ENCODE measurements around the gene ABCA4. TPM values are rescaled to one million over a fixed set of nuclear protein-coding genes. Genes with fewer than 3 reads are reported as not detected.

The ABCA4 gene
- total and polyA plus RNA-seq, 5 experiments from 2014 or later, result not detected

GRCh38 chr1:94063379-94063778 is 57.6 kb downstream of the ABCA4 start:
- H3K4me3 Mint-ChIP-seq, result no peak overlapping the region
- H3K4me1 Mint-ChIP-seq, result no peaks in the 10 kb centered on the region
- POLR2A ChIA-PET, result no interaction called here
- peak overlapping the region in 1 of 10 donors; percentile 14 for H3K27ac Mint-ChIP-seq
- DNase-seq, result no peak
- H3K36me3 Mint-ChIP-seq, result no peaks in the 10 kb centered on the region
- no peaks in the 10 kb centered on the region for H3K9me3 Mint-ChIP-seq
- no peak for ATAC-seq
- peaks cover 3 to 18% (median 7%) of the 10 kb centered on the region in 5 donors for H3K27me3 Mint-ChIP-seq

- DNase-seq, result peak in 6 of 10 donors; percentile 5 to 29 (median 26)
- POLR2A ChIA-PET, result no interaction called here
- Mint-ChIP-seq H3K36me3 (no peaks in the 10 kb centered on the region), H3K27me3 (peaks cover 3 to 18% (median 9%) of the 10 kb centered on the region in 5 donors), H3K9me3 (no peaks in the 10 kb centered on the region), H3K4me3 (no peak overlapping the region), H3K27ac (no peak overlapping the region), H3K4me1 (no peaks in the 10 kb centered on the region)
- ATAC-seq, result peak in 1 of 2 donors; percentile 51
Measured at GRCh38 chr1:94061513-94062443, 59.2 kb downstream of the ABCA4 start.

- no peak overlapping the region for H3K27ac Mint-ChIP-seq
- ATAC-seq (no peak), DNase-seq (no peak)
- peaks cover 3 to 18% (median 9%) of the 10 kb centered on the region in 5 donors for H3K27me3 Mint-ChIP-seq
- no peaks in the 10 kb centered on the region for H3K36me3 Mint-ChIP-seq
- POLR2A ChIA-PET, result no interaction called here
- no peaks in the 10 kb centered on the region for H3K9me3 Mint-ChIP-seq
- H3K4me3 Mint-ChIP-seq, result no peak overlapping the region
- H3K4me1 Mint-ChIP-seq, result no peaks in the 10 kb centered on the region
Measured at GRCh38 chr1:94060720-94061119, 60.2 kb downstream of the ABCA4 start.

- H3K4me3 Mint-ChIP-seq, result no peak overlapping the region
- no peaks in the 10 kb centered on the region for H3K36me3 Mint-ChIP-seq
- H3K27ac Mint-ChIP-seq, result no peak overlapping the region
- no peaks in the 10 kb centered on the region for H3K4me1 Mint-ChIP-seq
- peaks cover 7 to 28% (median 9%) of the 10 kb centered on the region in 5 donors for H3K27me3 Mint-ChIP-seq
- POLR2A ChIA-PET, result no interaction called here
- DNase-seq (no peak), ATAC-seq (no peak)
- H3K9me3 Mint-ChIP-seq, result no peaks in the 10 kb centered on the region
Measured at GRCh38 chr1:94058766-94059165, 62.2 kb downstream of the ABCA4 start.

- no peak for ATAC-seq
- Mint-ChIP-seq H3K27ac (no peak overlapping the region), H3K4me1 (no peaks in the 10 kb centered on the region), H3K36me3 (no peaks in the 10 kb centered on the region), H3K9me3 (no peaks in the 10 kb centered on the region), H3K4me3 (no peak overlapping the region), H3K27me3 (peaks cover 7 to 36% (median 9%) of the 10 kb centered on the region in 5 donors)
- DNase-seq, result no peak
- POLR2A ChIA-PET, result no interaction called here
Measured at GRCh38 chr1:94056996-94057395, 64.0 kb downstream of the ABCA4 start.

- Mint-ChIP-seq H3K4me1 (no peaks in the 10 kb centered on the region), H3K36me3 (no peaks in the 10 kb centered on the region)
- no peak for ATAC-seq
Measured at GRCh38 chr1:94056171-94056570, 64.8 kb downstream of the ABCA4 start.

GRCh38 chr1:94055459-94056122 is 65.4 kb downstream of the ABCA4 start:
- Mint-ChIP-seq H3K4me1 (no peaks in the 10 kb centered on the region), H3K27me3 (peaks cover 4 to 33% (median 8%) of the 10 kb centered on the region in 5 donors), H3K36me3 (no peaks in the 10 kb centered on the region), H3K27ac (no peak overlapping the region), H3K4me3 (no peak overlapping the region), H3K9me3 (no peaks in the 10 kb centered on the region)
- DNase-seq (no peak), ATAC-seq (no peak)
- POLR2A ChIA-PET, result no interaction called here

More at GRCh38 chr1:94056171-94056570, 64.8 kb downstream of the ABCA4 start:
- no peaks in the 10 kb centered on the region for H3K9me3 Mint-ChIP-seq
- H3K4me3 Mint-ChIP-seq, result no peak overlapping the region
- peaks cover 4 to 37% (median 9%) of the 10 kb centered on the region in 5 donors for H3K27me3 Mint-ChIP-seq
- no peak overlapping the region for H3K27ac Mint-ChIP-seq
- POLR2A ChIA-PET, result no interaction called here
- no peak for DNase-seq

- no peak for ATAC-seq
- no peak for DNase-seq
- peaks cover 0 to 19% (median 10%) of the 10 kb centered on the region in 5 donors for H3K27me3 Mint-ChIP-seq
- no peak overlapping the region for H3K4me3 Mint-ChIP-seq
- H3K36me3 Mint-ChIP-seq, result no peaks in the 10 kb centered on the region
- H3K4me1 Mint-ChIP-seq, result peaks cover 0 to 2% (median under 1%) of the 10 kb centered on the region in 4 donors
- POLR2A ChIA-PET, result no interaction called here
- peak overlapping the region in 1 of 10 donors; percentile 70 for H3K27ac Mint-ChIP-seq
- H3K9me3 Mint-ChIP-seq, result no peaks in the 10 kb centered on the region
Measured at GRCh38 chr1:94050675-94051074, 70.3 kb downstream of the ABCA4 start.

GRCh38 chr1:94050254-94050653 is 70.7 kb downstream of the ABCA4 start:
- POLR2A ChIA-PET, result no interaction called here
- no peak overlapping the region for H3K27ac Mint-ChIP-seq
- H3K36me3 Mint-ChIP-seq, result no peaks in the 10 kb centered on the region
- peaks cover 0 to 5% (median 2%) of the 10 kb centered on the region in 4 donors for H3K4me1 Mint-ChIP-seq
- ATAC-seq, result no peak
- H3K9me3 Mint-ChIP-seq, result no peaks in the 10 kb centered on the region
- DNase-seq, result no peak
- peaks cover 0 to 19% (median 12%) of the 10 kb centered on the region in 5 donors for H3K27me3 Mint-ChIP-seq
- no peak overlapping the region for H3K4me3 Mint-ChIP-seq

GRCh38 chr1:94049791-94050190 is 71.2 kb downstream of the ABCA4 start:
- DNase-seq (no peak), ATAC-seq (no peak)
- peaks cover 0 to 5% (median 2%) of the 10 kb centered on the region in 4 donors for H3K4me1 Mint-ChIP-seq
- H3K9me3 Mint-ChIP-seq, result no peaks in the 10 kb centered on the region
- H3K4me3 Mint-ChIP-seq, result no peak overlapping the region
- no peak overlapping the region for H3K27ac Mint-ChIP-seq
- POLR2A ChIA-PET, result no interaction called here
- H3K27me3 Mint-ChIP-seq, result peaks cover 0 to 19% (median 12%) of the 10 kb centered on the region in 5 donors
- no peaks in the 10 kb centered on the region for H3K36me3 Mint-ChIP-seq

GRCh38 chr1:94048413-94049164 is 72.4 kb downstream of the ABCA4 start:
- H3K27ac Mint-ChIP-seq, result no peak overlapping the region
- no peaks in the 10 kb centered on the region for H3K9me3 Mint-ChIP-seq
- peaks cover 0 to 15% (median 7%) of the 10 kb centered on the region in 5 donors for H3K27me3 Mint-ChIP-seq
- no peaks in the 10 kb centered on the region for H3K36me3 Mint-ChIP-seq
- ATAC-seq (no peak), DNase-seq (no peak)
- H3K4me1 Mint-ChIP-seq, result peaks cover 0 to 5% (median 2%) of the 10 kb centered on the region in 4 donors
- POLR2A ChIA-PET, result no interaction called here
- H3K4me3 Mint-ChIP-seq, result no peak overlapping the region

GRCh38 chr1:94047949-94048348 is 73.0 kb downstream of the ABCA4 start:
- Mint-ChIP-seq H3K4me1 (peaks cover 0 to 5% (median 2%) of the 10 kb centered on the region in 4 donors), H3K9me3 (no peaks in the 10 kb centered on the region), H3K4me3 (no peak overlapping the region), H3K27ac (no peak overlapping the region), H3K27me3 (peaks cover 2 to 15% (median 7%) of the 10 kb centered on the region in 5 donors), H3K36me3 (no peaks in the 10 kb centered on the region)
- POLR2A ChIA-PET, result no interaction called here
- DNase-seq (no peak), ATAC-seq (no peak)
